ENCODE data around the gene RAB4A.

Gene RAB4A

DNA sequence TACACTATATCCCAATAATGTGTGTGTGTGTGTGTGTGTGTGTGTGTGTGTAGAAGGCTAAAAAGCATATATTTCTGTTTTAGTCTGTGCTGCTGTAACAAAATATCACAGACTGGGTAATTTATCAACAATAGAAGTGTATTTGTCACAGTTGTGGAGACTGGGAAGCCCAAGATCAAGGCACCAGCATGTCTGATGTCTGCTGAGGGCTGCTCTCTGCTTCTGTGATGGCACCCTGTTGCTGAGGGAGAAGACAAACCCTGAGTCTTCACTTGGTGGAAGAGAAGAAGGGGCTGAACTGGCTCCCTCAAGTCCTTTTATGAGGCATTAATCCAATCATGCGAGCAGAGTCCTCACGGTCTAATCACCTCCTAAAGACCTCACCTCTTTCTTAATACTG, 23.0 kb upstream of the RAB4A start:
- no peak for DNase-seq

- DNase-seq, result no peak
Observed at GRCh38 chr1:229248821-229249817, 21.8 kb upstream of the RAB4A start.

- DNase-seq, result no peak
Observed at GRCh38 chr1:229249854-229250644, 20.9 kb upstream of the RAB4A start.

GRCh38 chr1:229251185-229251584, 19.7 kb upstream of the RAB4A start:
- DNase-seq, result no peak

DNA sequence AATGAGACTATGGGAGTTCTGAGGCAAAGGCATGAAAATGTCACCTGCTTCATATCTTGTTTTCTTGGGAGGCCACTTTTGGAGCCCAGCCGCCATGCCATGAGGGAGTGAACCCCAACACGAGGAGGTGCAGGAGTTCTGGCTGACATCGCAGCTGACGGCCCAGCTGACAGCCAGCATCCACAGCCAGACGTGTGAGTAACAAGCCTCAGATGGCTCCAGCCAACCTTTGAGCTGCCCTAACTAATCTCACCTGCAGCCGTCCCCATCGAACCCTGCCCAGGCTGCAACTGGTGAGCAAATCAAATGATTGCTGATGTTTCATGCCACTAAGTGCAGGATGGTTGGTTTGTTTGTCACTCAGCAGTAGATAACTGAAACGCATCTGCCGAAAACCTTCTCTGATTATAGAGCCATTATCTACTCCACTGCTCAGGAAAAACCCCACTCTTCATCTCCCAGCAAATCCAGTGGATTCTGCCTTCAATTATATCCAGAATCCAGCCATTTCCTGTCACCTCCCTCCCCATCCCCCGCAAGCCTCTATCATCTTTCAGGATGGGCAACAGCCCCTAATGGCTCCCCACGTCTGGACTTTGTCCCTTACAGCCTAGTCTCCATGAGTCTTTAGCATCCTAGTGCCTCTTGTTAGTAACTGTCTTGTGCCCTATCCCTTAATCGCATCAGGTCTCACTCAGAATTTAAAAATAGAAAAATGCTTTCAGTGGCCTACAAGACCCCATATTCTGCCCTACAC, 18.5 kb upstream of the RAB4A start:
- peak; percentile 51 for DNase-seq

DNA sequence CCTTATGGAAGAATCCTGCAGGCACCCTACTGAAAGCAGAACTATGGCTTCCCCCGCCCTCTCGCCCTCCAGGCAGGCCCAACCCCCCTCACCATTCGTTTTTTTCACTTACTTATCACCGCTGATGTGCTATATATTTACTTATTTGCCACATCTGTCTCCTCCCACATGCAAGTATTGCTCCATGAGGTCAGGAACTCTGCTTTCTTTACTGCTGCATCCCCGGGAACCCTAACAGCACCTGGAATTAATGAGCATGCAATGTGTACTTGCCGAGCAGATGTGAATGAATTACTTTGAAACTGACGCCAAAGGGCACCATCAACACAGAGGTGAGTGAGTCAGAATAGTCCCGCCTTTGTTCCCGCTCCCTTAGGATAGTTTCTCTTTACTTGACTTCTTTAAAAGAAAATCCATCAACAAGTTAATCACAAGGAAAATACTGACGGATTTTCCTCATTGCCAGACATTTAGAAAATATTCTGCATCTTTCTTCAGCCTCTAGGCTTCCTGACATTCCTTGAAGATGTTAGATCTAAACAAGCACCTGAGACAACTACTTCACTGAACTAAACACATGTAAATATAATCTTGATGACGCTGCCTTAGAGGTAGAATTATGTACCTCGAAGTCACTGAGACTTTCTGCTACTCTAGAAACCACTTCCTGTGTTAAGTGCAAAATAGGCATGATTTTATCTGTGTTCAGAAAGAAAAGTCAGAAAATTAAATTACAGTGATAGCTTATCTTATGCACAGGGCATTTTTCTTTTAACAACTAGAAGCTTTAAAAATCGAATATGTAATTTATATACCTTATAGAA, 17.5 kb upstream of the RAB4A start:
- peak; percentile 96 for DNase-seq

DNA sequence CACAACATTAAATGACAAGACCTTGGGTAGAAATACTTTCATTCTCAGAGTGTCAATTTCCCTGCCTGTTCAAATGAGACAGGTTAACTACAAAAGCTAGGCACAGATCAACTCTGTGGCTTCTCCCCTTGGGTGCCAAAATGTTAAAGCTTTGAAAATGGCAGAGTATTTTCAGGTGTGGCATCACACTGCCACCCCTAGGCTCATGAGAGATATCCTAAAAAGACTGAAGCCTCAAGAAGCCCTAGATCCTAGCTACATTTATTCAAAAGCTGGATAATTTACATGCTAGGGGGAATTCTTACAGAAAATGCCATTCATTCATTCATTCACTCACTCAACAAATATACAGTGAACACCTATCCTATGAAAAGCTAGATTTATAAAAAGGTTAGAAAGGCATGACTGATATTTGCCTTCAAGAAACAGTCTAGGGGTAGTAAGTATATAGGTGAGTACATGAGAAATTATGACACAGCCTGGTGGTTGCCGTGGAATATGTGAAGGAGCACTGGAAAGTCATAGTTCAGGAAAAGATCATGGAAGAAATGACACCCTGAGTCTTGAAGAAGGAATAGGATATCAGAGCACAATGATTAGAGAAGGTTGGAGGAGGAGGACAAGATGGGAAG, 15.9 kb upstream of the RAB4A start:
- DNase-seq, result peak; percentile 67

DNA sequence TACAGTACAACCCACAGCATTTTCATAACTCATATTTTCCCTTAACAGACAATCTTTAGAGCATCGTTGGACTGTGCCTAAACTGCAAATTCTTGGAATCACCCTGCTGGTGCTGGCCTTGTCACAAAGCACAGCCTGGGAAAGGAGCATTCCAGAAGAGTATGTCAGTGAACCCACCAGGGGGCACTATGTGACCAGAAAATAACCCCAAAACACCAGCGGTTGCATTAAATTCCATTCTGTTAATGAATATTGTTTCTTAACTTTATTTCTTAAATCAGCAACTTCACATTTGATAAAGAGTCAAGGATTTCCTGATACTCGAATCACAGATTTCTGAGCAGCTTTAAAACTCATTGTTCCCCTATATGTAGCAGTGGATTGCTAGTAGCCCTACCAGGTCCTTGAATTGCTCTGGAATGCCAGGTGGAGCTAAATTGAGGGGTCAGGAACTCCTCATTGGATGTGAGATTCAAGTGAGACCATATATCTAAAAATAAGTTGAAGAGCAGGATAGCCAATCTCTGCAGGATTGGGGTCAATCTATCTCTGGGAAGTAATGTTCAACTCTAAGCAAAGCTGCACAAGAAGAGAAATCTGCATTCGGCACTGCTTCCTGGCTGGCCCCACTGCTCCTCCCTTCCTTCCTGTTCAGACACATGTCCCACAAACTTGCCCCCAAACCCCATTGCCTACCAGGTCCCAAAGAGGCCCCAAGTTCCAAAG, 12.7 kb upstream of the RAB4A start:
- DNase-seq, result peak; percentile 84

DNA sequence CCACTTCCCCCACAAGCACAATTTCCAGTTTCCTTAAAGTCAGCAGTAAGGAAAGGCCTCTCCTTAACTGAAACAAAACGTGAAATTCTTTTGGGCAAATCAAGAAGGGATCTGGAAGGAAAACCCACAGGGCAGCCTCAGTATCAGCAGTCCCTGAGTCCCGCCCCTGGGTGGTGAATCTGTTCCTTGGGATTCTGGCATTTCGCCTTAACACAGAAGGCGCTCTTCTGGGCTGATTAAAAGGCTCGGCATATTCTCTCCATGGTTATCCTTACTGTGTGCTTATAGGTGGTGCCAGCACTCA, 12.2 kb upstream of the RAB4A start:
- no peak for DNase-seq

- no peak for DNase-seq
Observed at GRCh38 chr1:229260297-229260696, 10.6 kb upstream of the RAB4A start.

GRCh38 chr1:229262239-229262638, 8.7 kb upstream of the RAB4A start:
- DNase-seq, result no peak

DNA sequence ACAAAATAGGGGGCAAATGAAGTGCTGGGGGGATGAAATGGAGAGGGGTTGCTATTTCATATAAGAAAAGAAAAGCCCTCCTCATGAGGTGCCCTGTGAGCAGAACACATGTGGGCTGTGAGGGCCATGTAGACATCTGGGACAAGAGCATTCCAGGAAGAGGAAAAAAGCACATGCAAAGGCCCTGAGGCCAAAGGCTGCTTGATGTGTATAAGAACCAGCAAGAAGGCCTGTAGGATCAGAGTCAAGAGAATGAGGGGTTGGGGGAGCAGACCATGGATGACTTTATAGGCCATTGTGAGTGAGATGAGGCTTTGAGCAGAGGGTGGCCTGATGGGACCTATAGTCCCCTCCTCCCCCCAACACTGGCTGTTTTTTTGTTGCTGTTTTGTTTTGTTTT, 7.7 kb upstream of the RAB4A start:
- no peak for DNase-seq

GRCh38 chr1:229264068-229264467, 6.8 kb upstream of the RAB4A start:
- no peak for DNase-seq

DNA sequence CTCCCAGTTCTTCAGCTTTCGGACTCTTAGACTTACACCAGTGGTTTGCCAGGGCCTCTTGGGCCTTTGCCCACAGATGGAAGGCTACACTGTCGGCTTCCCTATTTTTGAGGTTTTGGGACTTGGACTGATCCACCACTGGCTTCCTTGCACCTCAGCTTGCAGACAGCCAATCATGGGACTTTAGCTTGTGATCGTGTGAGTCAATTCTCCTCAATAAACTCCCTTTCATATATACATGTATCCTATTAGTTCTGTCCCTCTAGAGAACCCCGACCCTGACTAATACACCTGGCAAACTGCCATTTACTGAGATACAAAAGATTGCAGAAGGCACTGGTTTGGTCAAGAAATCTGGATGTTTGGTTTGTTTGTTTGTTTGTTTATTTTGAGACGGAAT, 6.4 kb upstream of the RAB4A start:
- no peak for DNase-seq

DNA sequence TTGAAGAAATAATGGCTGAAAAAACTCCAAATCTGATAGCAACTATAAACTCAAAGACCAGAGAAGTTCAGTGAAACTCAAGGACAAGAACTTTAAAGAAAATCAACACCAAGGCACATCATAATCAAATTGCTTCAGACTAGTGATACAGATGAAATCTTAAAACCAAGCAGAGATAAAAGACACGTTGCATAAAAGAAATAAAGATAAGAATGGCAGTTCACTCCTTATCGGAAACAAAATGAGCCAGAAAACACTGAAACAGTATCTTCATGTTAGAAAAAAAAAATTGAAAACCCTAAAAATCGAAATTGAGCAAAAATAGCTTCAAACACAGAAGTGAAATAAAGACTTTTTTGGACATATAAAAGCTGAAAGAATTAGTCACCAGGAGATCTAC, 4.6 kb upstream of the RAB4A start:
- no peak for DNase-seq

DNA sequence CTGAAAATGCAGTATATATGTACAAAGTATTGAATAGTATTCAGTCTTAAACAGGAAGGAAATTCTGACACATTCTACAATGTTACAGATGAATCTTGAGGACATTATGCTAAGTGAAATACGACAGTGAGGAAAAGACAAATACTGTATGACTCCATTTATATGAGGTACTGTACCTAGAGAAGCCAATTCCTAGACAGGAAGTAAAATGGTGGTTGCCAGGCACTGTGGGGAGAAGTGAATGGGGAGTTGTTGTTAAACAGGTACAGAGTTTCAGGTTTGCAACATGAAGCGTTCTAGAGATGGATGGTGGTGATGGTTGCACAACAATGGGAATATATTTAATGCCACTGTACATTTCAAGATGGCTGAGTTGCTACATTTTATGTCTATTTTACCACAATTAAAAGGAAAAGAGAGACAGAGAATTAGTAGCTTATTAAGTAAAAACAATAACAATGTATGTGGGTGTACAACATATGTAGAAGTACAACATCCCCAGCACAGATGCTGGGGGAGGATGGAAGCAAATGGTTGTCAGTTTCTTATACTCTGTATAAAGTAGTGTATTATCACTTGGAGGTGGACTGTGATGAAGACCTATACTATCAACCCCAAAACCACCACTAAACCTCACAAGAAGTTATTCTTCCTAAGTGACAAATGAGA, 3.9 kb upstream of the RAB4A start:
- no peak for DNase-seq

GRCh38 chr1:229268505-229268904, 2.4 kb upstream of the RAB4A start:
- no peak for DNase-seq

GRCh38 chr1:229271448-229272159, 693 bp downstream of the RAB4A start:
- DNase-seq, result peak; percentile 35

DNA sequence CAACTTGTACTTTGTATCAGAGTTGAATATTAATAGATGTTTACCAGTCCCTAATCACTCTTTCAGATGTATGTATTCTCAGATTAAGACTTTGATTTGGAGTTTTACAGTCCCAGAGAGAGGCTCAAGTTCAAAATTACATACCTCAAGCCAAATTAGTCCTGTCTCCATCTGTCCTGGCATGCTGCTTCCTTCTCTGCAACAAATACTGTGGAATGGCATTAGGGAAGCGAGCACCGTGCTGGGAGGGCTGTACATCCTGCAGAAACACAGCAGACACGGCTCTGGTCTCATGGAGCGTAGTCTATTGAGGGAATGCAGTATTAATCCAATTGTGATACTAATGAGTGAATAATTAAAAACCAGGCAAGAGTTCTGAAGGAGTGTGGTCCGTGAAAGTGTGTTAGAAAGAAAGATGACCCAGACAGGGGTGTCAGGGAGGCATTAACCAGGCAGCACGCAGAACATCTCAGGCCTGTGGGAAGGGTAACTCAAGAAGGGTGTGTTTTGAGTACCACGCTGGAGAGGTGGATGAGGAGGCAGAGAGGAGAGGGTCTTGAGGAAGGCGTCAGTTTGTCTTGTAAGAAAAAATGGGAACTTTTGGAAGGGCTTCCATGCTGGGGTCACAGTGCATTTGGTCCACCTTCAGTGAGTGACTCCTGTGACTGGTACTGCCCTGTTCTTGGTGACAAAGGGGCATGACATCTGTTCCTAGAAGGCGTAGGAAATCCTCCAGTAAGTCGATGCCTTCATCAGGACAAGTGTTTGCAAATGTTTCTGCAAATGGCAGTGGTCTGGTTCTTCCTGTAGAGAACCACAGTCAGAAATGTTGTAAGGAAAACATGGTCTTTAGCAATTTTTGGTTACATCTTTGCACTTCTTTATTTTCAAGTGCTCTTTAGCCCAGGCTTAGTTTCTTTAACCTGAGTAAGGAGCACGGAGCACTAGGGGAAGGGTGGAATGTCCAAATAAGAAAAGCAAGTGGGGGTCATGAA, 1.6 kb downstream of the RAB4A start:
- peak; percentile 10 for DNase-seq
